LNCaP clone FGC (cell line): ENCODE measurements around the gene GTF2A1.

Experiments used
- DNase-seq: peaks from one replicate; pipeline ENCODE4 v3.0.0-alpha.2; 2011; ENCODE audit warnings: low read depth
- H3K4me3 ChIP-seq: 2 replicates; pipeline ENCODE4 v1.5.1; 2011; ENCODE audit warnings: mild to moderate bottlenecking, low read depth, low read length, control low read depth
- TF ChIP-seq, protein P1 (sequence below): IDR thresholded peaks from 2 replicates; pipeline ENCODE4 v1.5.1; 2012; ENCODE audit warnings: mild to moderate bottlenecking; ENCODE audit not compliant: control insufficient read depth, insufficient read depth; ENCODE audit errors: extremely low read depth

The GTF2A1 gene

DNA sequence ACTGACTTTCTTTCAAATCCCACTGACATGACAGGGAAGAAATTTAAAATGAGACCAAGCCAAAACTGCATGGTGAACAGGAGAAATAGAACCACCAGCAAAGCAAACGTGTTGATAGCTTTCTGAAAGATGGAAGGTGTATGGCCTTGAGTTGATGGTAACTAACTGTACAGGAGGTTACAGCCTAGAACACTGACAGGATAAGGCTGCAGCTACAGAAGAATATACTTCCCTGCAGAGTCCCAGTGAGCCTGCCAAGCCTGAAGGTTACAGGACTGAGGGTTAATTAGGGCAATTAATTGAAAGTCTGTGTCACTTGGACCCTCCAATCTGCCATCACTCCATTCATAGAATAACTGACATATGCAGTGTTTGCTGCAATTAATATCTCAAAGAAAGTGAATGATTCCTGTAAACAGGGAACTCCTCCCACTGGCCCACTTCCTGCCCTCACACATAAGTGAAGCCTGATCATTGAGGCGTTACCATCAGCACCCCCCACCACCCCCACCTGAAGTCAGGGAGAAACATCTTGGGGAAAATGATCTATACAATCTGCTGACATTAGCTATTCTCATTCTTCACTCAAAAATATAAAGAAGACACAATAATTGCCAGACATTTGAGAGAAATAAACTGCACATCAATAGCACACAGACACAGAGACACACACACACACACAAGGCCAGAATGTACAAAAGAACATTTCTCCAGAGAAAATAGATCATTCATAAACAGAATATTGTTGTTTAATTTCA lies 73.4 kb downstream of the GTF2A1 start:
- DNase-seq = no peak
- no peak overlapping the region for H3K4me3 ChIP-seq
- TF ChIP-seq, protein P1, sequence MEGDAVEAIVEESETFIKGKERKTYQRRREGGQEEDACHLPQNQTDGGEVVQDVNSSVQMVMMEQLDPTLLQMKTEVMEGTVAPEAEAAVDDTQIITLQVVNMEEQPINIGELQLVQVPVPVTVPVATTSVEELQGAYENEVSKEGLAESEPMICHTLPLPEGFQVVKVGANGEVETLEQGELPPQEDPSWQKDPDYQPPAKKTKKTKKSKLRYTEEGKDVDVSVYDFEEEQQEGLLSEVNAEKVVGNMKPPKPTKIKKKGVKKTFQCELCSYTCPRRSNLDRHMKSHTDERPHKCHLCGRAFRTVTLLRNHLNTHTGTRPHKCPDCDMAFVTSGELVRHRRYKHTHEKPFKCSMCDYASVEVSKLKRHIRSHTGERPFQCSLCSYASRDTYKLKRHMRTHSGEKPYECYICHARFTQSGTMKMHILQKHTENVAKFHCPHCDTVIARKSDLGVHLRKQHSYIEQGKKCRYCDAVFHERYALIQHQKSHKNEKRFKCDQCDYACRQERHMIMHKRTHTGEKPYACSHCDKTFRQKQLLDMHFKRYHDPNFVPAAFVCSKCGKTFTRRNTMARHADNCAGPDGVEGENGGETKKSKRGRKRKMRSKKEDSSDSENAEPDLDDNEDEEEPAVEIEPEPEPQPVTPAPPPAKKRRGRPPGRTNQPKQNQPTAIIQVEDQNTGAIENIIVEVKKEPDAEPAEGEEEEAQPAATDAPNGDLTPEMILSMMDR = no peak

DNA sequence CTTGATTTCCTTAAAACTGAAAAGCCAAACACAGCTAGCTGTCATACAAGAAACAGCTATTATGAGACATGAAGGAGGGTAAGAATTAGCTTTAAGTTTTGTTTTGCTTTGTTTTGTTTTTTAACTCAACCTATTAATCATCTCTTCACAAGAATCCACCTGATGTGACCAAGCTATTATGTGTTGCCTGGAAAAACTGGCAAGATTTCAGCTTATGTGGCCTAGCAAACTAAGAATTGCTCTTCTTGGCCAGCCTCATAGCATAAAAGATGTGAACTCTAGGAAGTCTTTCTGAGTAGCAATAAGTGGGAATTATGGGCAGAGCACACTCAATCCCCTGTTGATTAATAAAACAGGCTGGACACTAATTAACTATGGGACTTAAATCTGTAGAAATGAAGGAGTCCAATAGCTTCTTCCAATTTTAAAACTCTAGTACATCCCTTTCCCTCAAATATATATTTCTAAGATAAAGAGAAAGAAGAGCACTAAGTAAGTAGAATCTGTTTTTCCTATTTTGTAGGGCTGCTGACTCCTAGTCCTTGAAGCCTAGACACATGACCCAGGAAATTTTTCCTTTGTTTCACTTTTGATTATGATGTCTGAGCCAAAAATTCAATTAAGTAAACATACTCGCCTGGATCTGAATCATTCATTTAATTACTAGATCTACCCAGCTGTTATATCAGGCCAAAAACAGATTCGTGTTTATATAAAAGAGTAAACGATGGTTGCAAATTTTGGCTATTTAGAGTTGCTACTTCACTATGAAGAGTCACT lies 75.7 kb downstream of the GTF2A1 start:
- DNase-seq = peak; percentile 14
- TF ChIP-seq, protein P1 = no peak
- H3K4me3 ChIP-seq = no peak overlapping the region

DNA sequence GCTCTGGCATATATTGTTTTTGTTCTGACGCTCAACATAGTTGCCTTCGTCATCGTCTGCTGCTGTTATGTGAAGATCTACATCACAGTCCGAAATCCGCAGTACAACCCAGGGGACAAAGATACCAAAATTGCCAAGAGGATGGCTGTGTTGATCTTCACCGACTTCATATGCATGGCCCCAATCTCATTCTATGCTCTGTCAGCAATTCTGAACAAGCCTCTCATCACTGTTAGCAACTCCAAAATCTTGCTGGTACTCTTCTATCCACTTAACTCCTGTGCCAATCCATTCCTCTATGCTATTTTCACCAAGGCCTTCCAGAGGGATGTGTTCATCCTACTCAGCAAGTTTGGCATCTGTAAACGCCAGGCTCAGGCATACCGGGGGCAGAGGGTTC lies 77.0 kb downstream of the GTF2A1 start:
- DNase-seq = no peak
- TF ChIP-seq, protein P1 = no peak
- no peak overlapping the region for H3K4me3 ChIP-seq

DNA sequence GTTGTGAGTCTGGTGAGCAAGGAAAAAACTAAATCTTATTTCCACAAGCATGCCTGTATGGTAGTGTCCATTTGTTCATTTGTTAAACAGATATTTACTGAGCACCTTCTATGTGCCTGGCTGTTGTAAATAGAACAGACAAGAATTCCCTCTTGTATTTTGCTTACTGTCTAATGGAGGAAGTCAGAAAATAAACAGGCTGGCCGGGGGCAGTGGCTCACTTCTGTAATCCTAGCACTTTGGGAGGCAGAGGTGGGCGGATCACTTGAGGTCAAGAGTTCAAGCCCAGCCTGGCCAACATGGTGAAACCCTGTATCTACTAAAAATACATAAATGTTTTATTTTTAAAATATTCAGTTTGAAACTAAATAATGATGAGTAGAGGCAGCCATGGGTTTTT lies 79.3 kb downstream of the GTF2A1 start:
- no peak overlapping the region for H3K4me3 ChIP-seq
- DNase-seq = no peak
- TF ChIP-seq, protein P1 = no peak

DNA sequence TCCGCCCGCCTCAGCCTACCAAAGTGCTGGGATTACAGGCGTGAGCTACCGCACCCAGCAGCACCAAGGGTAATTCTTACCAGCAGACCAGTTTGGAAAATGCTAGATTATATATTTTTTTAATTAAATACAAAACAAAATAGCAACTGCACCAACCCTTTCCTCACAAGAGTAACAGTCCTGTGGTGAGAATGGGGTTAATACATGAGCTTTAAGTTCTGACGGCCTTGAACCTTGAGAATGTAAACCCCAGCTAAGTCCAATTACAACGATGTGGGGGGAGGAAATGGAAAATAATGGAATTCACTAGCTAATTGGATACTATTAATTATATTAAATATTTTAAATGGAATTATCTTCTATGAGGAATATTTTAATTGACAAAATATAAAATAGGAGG lies 82.3 kb downstream of the GTF2A1 start:
- DNase-seq = no peak
- TF ChIP-seq, protein P1 = no peak
- no peak overlapping the region for H3K4me3 ChIP-seq

DNA sequence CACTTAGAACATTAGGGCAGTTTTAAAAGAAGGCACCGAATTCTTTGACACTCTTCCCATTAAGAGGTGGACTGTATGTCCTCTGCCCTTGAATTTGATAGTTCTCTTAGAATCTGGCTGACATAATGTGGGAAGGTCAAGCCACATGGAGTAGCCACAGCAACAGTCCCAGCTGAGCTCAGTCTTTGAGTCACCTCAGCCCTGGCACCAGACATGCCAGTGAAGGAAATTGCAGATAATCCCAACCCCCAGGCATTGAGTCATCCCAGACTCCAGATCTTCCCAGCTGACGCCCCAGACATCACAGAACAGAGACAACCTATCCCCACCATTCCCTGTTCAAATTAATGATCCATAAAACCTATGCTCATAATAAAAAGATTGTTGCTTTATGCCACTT lies 83.4 kb downstream of the GTF2A1 start:
- H3K4me3 ChIP-seq = no peak overlapping the region
- DNase-seq = no peak
- TF ChIP-seq, protein P1 = no peak
